ENCODE results near the gene DNASE2. TPM values are rescaled to one million over a fixed set of nuclear protein-coding genes. Genes with fewer than 3 reads are reported as not detected.

The DNASE2 gene
- total RNA-seq, 1 donor from 2014 or later: 27.9 TPM

GRCh38 chr19:12838886-12839756 lies 42.1 kb downstream of the DNASE2 start:
- TF ChIP-seq CTCF (IDR thresholded peaks at IDR 0.05; ENCODE audit: insufficient read depth, low read length, severe bottlenecking): no peak
- Histone ChIP-seq H3K36me3 (ENCODE audit: control insufficient read depth, insufficient read depth, low read length) (no peaks in the 10 kb centered on the region), H3K4me3 (ENCODE audit: low read depth, low read length) (peak overlapping the region; percentile 19), H3K27me3 (ENCODE audit: control insufficient read depth, insufficient read depth, low read length) (peaks cover 23% of the 10 kb centered on the region)
- DNase-seq (ENCODE audit: low read depth) (no peak), FAIRE-seq (no peak)

GRCh38 chr19:12838182-12838885 lies 42.9 kb downstream of the DNASE2 start, which contains the start of gene MAST1:
Gene MAST1, plus strand, starts transcription at chr19:12838515. Its CDS starts 58 bp downstream, at chr19:12838573.
- H3K36me3 ChIP-seq (ENCODE audit: control insufficient read depth, insufficient read depth, low read length): no peaks in the 10 kb centered on the region
- no peak for FAIRE-seq
- DNase-seq (ENCODE audit: low read depth): no peak
- TF ChIP-seq CTCF (IDR thresholded peaks at IDR 0.05; ENCODE audit: insufficient read depth, low read length, severe bottlenecking): peak; percentile 52
- peaks cover 25% of the 10 kb centered on the region for H3K27me3 ChIP-seq (ENCODE audit: control insufficient read depth, insufficient read depth, low read length)
- H3K4me3 ChIP-seq (ENCODE audit: low read depth, low read length): peak within 1 kb of the TSS; percentile 19

DNA sequence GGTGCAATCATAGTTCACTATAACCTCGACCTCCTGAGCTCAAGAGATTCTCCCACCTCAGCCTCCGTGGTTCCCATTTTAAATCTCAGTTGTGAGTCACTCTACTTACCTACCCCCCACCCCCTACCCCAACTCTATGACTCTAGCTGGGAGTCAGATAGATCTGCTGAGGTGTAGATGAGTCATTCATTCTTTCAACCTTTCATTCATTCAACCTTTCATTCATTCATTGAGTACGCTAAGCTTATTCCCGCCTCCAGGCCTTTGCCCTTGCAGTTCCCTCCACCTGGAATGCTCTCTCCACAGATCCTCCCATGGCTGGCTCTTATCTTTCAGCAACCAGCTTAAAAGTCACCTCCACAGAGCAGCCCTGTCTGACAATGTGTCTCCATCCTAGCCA lies 44.0 kb downstream of the DNASE2 start:
- no peak for TF ChIP-seq CTCF (IDR thresholded peaks at IDR 0.05; ENCODE audit: insufficient read depth, low read length, severe bottlenecking)
- Histone ChIP-seq H3K4me3 (ENCODE audit: low read depth, low read length) (no peak overlapping the region), H3K36me3 (ENCODE audit: control insufficient read depth, insufficient read depth, low read length) (no peaks in the 10 kb centered on the region), H3K27me3 (ENCODE audit: control insufficient read depth, insufficient read depth, low read length) (peaks cover 27% of the 10 kb centered on the region)
- peak; percentile 72 for DNase-seq (ENCODE audit: low read depth)
- no peak for FAIRE-seq

DNA sequence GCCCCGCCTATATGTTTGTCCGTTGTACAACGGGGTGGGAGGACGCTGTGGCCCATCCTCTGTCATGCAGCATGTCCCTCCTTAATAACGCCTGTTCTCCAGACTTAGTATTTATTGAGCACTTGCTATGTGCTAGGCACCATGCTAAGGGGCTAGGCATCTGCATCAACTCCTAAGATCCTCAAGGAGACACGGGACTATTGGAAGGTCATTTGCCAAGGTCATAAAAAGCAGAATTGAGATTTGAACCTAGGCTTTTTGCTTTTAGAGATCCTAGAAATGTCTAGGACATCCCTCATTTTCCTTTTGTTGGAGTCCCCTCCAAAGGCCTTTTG lies 44.8 kb downstream of the DNASE2 start:
- DNase-seq (ENCODE audit: low read depth) (no peak), FAIRE-seq (no peak)
- H3K27me3 ChIP-seq (ENCODE audit: control insufficient read depth, insufficient read depth, low read length): peaks cover 29% of the 10 kb centered on the region
- no peak overlapping the region for H3K4me3 ChIP-seq (ENCODE audit: low read depth, low read length)
- TF ChIP-seq CTCF (IDR thresholded peaks at IDR 0.05; ENCODE audit: insufficient read depth, low read length, severe bottlenecking): no peak
- no peaks in the 10 kb centered on the region for H3K36me3 ChIP-seq (ENCODE audit: control insufficient read depth, insufficient read depth, low read length)

- FAIRE-seq (no peak), DNase-seq (ENCODE audit: low read depth) (no peak)
- Histone ChIP-seq H3K36me3 (ENCODE audit: control insufficient read depth, insufficient read depth, low read length) (no peaks in the 10 kb centered on the region), H3K4me3 (ENCODE audit: low read depth, low read length) (no peak overlapping the region), H3K27me3 (ENCODE audit: control insufficient read depth, insufficient read depth, low read length) (peaks cover 29% of the 10 kb centered on the region)
- TF ChIP-seq CTCF (IDR thresholded peaks at IDR 0.05; ENCODE audit: insufficient read depth, low read length, severe bottlenecking): no peak
Observed at GRCh38 chr19:12834976-12835757, 46.1 kb downstream of the DNASE2 start.
